Activated naive CD4-positive, alpha-beta T cell treated with anti-CD3 and anti-CD28 coated beads, Interleukin-2, amount 10 ng/mL, durations not matched to agents 7 days and 5 days (primary cell): ENCODE data around the gene STK33.
A peak's percentile ranks its signal among the peaks of the same experiment; 100 is the strongest.

ENCODE experiments used
- CTCF ChIA-PET: fragments of 350-600 bp; sonication (Branson Sonifier 250); formaldehyde crosslinking; loops from one replicate; lab custom pipeline; 2021; ENCODE audit warnings: antibody characterized with exemption; lab: Charles Lee
- DNase-seq: peaks from one replicate; pipeline ENCODE4 v3.0.0-alpha.2; 2020
- H3K27ac Mint-ChIP-seq: one replicate; pipeline ENCODE4 v1.8.0; 2021; ENCODE audit warnings: mild to moderate bottlenecking, moderate library complexity, mixed read lengths
- H3K27me3 Mint-ChIP-seq: one replicate; pipeline ENCODE4 v1.8.0; 2021; ENCODE audit warnings: mild to moderate bottlenecking, mixed read lengths
- H3K36me3 Mint-ChIP-seq: one replicate; pipeline ENCODE4 v1.8.0; 2021; ENCODE audit warnings: mixed read lengths
- H3K4me1 Mint-ChIP-seq: one replicate; pipeline ENCODE4 v1.8.0; 2021; ENCODE audit warnings: mixed read lengths
- H3K4me3 Mint-ChIP-seq: one replicate; pipeline ENCODE4 v1.8.0; 2021; ENCODE audit warnings: mild to moderate bottlenecking, moderate library complexity, mixed read lengths
- H3K9me3 Mint-ChIP-seq: one replicate; pipeline ENCODE4 v1.8.0; 2021; ENCODE audit warnings: mixed read lengths

Gene STK33

GRCh38 chr11:8586805-8587204 is 7.2 kb downstream of the STK33 start:
- Mint-ChIP-seq H3K27me3 (peaks cover 19% of the 10 kb centered on the region), H3K9me3 (no peaks in the 10 kb centered on the region), H3K4me1 (no peaks in the 10 kb centered on the region), H3K4me3 (no peak overlapping the region), H3K27ac (peak overlapping the region; percentile 63), H3K36me3 (no peaks in the 10 kb centered on the region)
- no peak for DNase-seq
- CTCF ChIA-PET: no interaction called here

GRCh38 chr11:8586184-8586583 is 7.8 kb downstream of the STK33 start:
- DNase-seq: no peak
- no peak overlapping the region for H3K27ac Mint-ChIP-seq
- CTCF ChIA-PET: no interaction called here
- H3K27me3 Mint-ChIP-seq: peaks cover 14% of the 10 kb centered on the region
- H3K4me3 Mint-ChIP-seq: no peak overlapping the region
- no peaks in the 10 kb centered on the region for H3K4me1 Mint-ChIP-seq
- H3K9me3 Mint-ChIP-seq: no peaks in the 10 kb centered on the region
- H3K36me3 Mint-ChIP-seq: no peaks in the 10 kb centered on the region

- no peak overlapping the region for H3K4me3 Mint-ChIP-seq
- H3K4me1 Mint-ChIP-seq: no peaks in the 10 kb centered on the region
- peaks cover 19% of the 10 kb centered on the region for H3K27me3 Mint-ChIP-seq
- no peak for DNase-seq
- no peak overlapping the region for H3K27ac Mint-ChIP-seq
- no peaks in the 10 kb centered on the region for H3K36me3 Mint-ChIP-seq
- H3K9me3 Mint-ChIP-seq: no peaks in the 10 kb centered on the region
- CTCF ChIA-PET: interaction anchor here (1.0 kb wide), 1 partner anchor 17 kb away, joined by 3 read pairs; no protein-coding TSS in a partner anchor
These were observed 9.5 kb downstream of the STK33 start for GRCh38 chr11:8584511-8584910.

- no peak for DNase-seq
- H3K27me3 Mint-ChIP-seq: peaks cover 19% of the 10 kb centered on the region
- H3K27ac Mint-ChIP-seq: no peak overlapping the region
- CTCF ChIA-PET: interaction anchor here (1.0 kb wide), 1 partner anchor 16 kb away, joined by 3 read pairs; no protein-coding TSS in a partner anchor
- H3K9me3 Mint-ChIP-seq: no peaks in the 10 kb centered on the region
- no peaks in the 10 kb centered on the region for H3K36me3 Mint-ChIP-seq
- no peak overlapping the region for H3K4me3 Mint-ChIP-seq
- no peaks in the 10 kb centered on the region for H3K4me1 Mint-ChIP-seq
These were observed 9.9 kb downstream of the STK33 start for GRCh38 chr11:8584082-8584481.

GRCh38 chr11:8581300-8581699 is 12.7 kb downstream of the STK33 start:
- Mint-ChIP-seq H3K4me3 (no peak overlapping the region), H3K36me3 (no peaks in the 10 kb centered on the region), H3K9me3 (no peaks in the 10 kb centered on the region), H3K4me1 (no peaks in the 10 kb centered on the region), H3K27me3 (peaks cover 9% of the 10 kb centered on the region), H3K27ac (no peak overlapping the region)
- CTCF ChIA-PET: interaction anchor here (0.7 kb wide), 1 partner anchor 12 kb away, joined by 3 read pairs; no protein-coding TSS in a partner anchor
- DNase-seq: no peak

- H3K27ac Mint-ChIP-seq: no peak overlapping the region
- DNase-seq: no peak
These were observed 16.0 kb downstream of the STK33 start for GRCh38 chr11:8577791-8578581.

GRCh38 chr11:8574798-8575197 is 19.2 kb downstream of the STK33 start:
- no peaks in the 10 kb centered on the region for H3K9me3 Mint-ChIP-seq
- CTCF ChIA-PET: no interaction called here
- no peak overlapping the region for H3K4me3 Mint-ChIP-seq
- no peaks in the 10 kb centered on the region for H3K4me1 Mint-ChIP-seq
- DNase-seq: no peak
- H3K27ac Mint-ChIP-seq: no peak overlapping the region
- no peaks in the 10 kb centered on the region for H3K36me3 Mint-ChIP-seq
- H3K27me3 Mint-ChIP-seq: peaks cover 4% of the 10 kb centered on the region

More at GRCh38 chr11:8577791-8578581, 16.0 kb downstream of the STK33 start:
- Mint-ChIP-seq H3K27me3 (peaks cover 8% of the 10 kb centered on the region), H3K36me3 (no peaks in the 10 kb centered on the region), H3K9me3 (no peaks in the 10 kb centered on the region), H3K4me3 (no peak overlapping the region), H3K4me1 (no peaks in the 10 kb centered on the region)
- CTCF ChIA-PET: interaction anchor here (1.8 kb wide), 1 partner anchor 11 kb away, joined by 12 read pairs; no protein-coding TSS in a partner anchor

- H3K27me3 Mint-ChIP-seq: peaks cover 4% of the 10 kb centered on the region
- H3K9me3 Mint-ChIP-seq: no peaks in the 10 kb centered on the region
- no peak for DNase-seq
- no peak overlapping the region for H3K4me3 Mint-ChIP-seq
- H3K36me3 Mint-ChIP-seq: no peaks in the 10 kb centered on the region
- H3K4me1 Mint-ChIP-seq: no peaks in the 10 kb centered on the region
- CTCF ChIA-PET: no interaction called here
- no peak overlapping the region for H3K27ac Mint-ChIP-seq
These were observed 20.3 kb downstream of the STK33 start for GRCh38 chr11:8573777-8574176.

- no peaks in the 10 kb centered on the region for H3K9me3 Mint-ChIP-seq
- CTCF ChIA-PET: interaction anchor here (0.9 to 2.0 kb wide), 11 partner anchors 9 to 534 kb away, joined by 3 to 12 read pairs (median 5); partner anchors contain the start of gene LMO1
These were observed 26.3 kb downstream of the STK33 start for GRCh38 chr11:8567602-8568198.

GRCh38 chr11:8566613-8567210 is 27.3 kb downstream of the STK33 start:
- Mint-ChIP-seq H3K36me3 (no peaks in the 10 kb centered on the region), H3K4me1 (no peaks in the 10 kb centered on the region), H3K9me3 (no peaks in the 10 kb centered on the region), H3K27ac (no peak overlapping the region), H3K4me3 (no peak overlapping the region), H3K27me3 (peaks cover 4% of the 10 kb centered on the region)
- CTCF ChIA-PET: interaction anchor here (0.6 to 2.0 kb wide), 12 partner anchors 10 to 533 kb away, joined by 3 to 12 read pairs (median 4); partner anchors contain the start of gene LMO1
- DNase-seq: no peak

More at GRCh38 chr11:8567602-8568198, 26.3 kb downstream of the STK33 start:
- Mint-ChIP-seq H3K4me1 (no peaks in the 10 kb centered on the region), H3K27ac (no peak overlapping the region), H3K36me3 (no peaks in the 10 kb centered on the region), H3K27me3 (peaks cover 4% of the 10 kb centered on the region), H3K4me3 (no peak overlapping the region)
- DNase-seq: no peak

GRCh38 chr11:8564526-8564925 is 29.5 kb downstream of the STK33 start:
- Mint-ChIP-seq H3K27ac (no peak overlapping the region), H3K4me1 (no peaks in the 10 kb centered on the region), H3K4me3 (no peak overlapping the region), H3K9me3 (no peaks in the 10 kb centered on the region), H3K27me3 (peaks cover 7% of the 10 kb centered on the region), H3K36me3 (no peaks in the 10 kb centered on the region)
- CTCF ChIA-PET: interaction anchor here (0.6 kb wide), 1 partner anchor 150 kb away, joined by 3 read pairs; no protein-coding TSS in a partner anchor
- no peak for DNase-seq

GRCh38 chr11:8561461-8561860 is 32.6 kb downstream of the STK33 start:
- DNase-seq: no peak
- no peaks in the 10 kb centered on the region for H3K4me1 Mint-ChIP-seq
- CTCF ChIA-PET: no interaction called here
- no peaks in the 10 kb centered on the region for H3K9me3 Mint-ChIP-seq
- H3K27me3 Mint-ChIP-seq: peaks cover 11% of the 10 kb centered on the region
- no peak overlapping the region for H3K4me3 Mint-ChIP-seq
- H3K36me3 Mint-ChIP-seq: no peaks in the 10 kb centered on the region
- no peak overlapping the region for H3K27ac Mint-ChIP-seq

GRCh38 chr11:8558436-8558835 is 35.6 kb downstream of the STK33 start:
- Mint-ChIP-seq H3K27me3 (peaks cover 13% of the 10 kb centered on the region), H3K4me1 (no peaks in the 10 kb centered on the region), H3K27ac (no peak overlapping the region), H3K9me3 (no peaks in the 10 kb centered on the region), H3K36me3 (no peaks in the 10 kb centered on the region), H3K4me3 (no peak overlapping the region)
- CTCF ChIA-PET: no interaction called here
- no peak for DNase-seq

GRCh38 chr11:8545698-8546366 is 48.2 kb downstream of the STK33 start:
- CTCF ChIA-PET: no interaction called here
- Mint-ChIP-seq H3K27ac (no peak overlapping the region), H3K27me3 (peaks cover 10% of the 10 kb centered on the region), H3K36me3 (no peaks in the 10 kb centered on the region), H3K4me3 (no peak overlapping the region), H3K9me3 (no peaks in the 10 kb centered on the region), H3K4me1 (no peaks in the 10 kb centered on the region)
- no peak for DNase-seq
